Skin epidermis (tissue), 12 donors: ENCODE results near the gene IL6R.
"Not testable (repeated sequence)": the region's sequence is repeated elsewhere in the genome, so short reads cannot be mapped to it uniquely, and the experiment has no call there.

Source experiments
- H3K27ac ChIP-seq, 21 experiments: fragments of 200-600 bp; sonication (generic) in 11 of 21; one replicate each; pipeline ENCODE4 v1.5.0; 2020; ENCODE audit warnings: mild to moderate bottlenecking in 3 of 21, inconsistent platforms in 2 of 21, moderate library complexity in 2 of 21
- H3K4me3 ChIP-seq, 7 experiments: fragments of 200-600 bp; sonication (generic) in 2 of 7; one replicate each; pipeline ENCODE4 v1.5.0; 2020; ENCODE audit warnings: inconsistent platforms in 2 of 7, mild to moderate bottlenecking in 2 of 7, moderate library complexity in 1 of 7

Gene IL6R

GRCh38 chr1:154468535-154469250, 63.5 kb downstream of the IL6R start:
- Histone ChIP-seq H3K4me3 (no peak overlapping the region), H3K27ac (peak overlapping the region in 4 of 21 experiments; percentile 8 to 91 (median 60))

- H3K27ac ChIP-seq = no peak overlapping the region
- no peak overlapping the region for H3K4me3 ChIP-seq
Measured at GRCh38 chr1:154469844-154470560, 64.9 kb downstream of the IL6R start.

GRCh38 chr1:154471304-154471703, 66.2 kb downstream of the IL6R start:
- Histone ChIP-seq H3K27ac (no peak overlapping the region), H3K4me3 (no peak overlapping the region)

- Histone ChIP-seq H3K27ac (no peak overlapping the region), H3K4me3 (no peak overlapping the region)
Measured at GRCh38 chr1:154474802-154475201, 69.7 kb downstream of the IL6R start.

GRCh38 chr1:154476791-154477190, 71.6 kb downstream of the IL6R start:
- H3K27ac ChIP-seq = no peak overlapping the region
- no peak overlapping the region for H3K4me3 ChIP-seq

GRCh38 chr1:154478013-154478412, 72.9 kb downstream of the IL6R start:
- Histone ChIP-seq H3K27ac (no peak overlapping the region), H3K4me3 (no peak overlapping the region)

- no peak overlapping the region for H3K27ac ChIP-seq
- H3K4me3 ChIP-seq = no peak overlapping the region
Measured at GRCh38 chr1:154478639-154479038, 73.5 kb downstream of the IL6R start.

- Histone ChIP-seq H3K27ac (no peak overlapping the region), H3K4me3 (no peak overlapping the region)
Measured at GRCh38 chr1:154479764-154480421, 74.8 kb downstream of the IL6R start.

- Histone ChIP-seq H3K4me3 (no peak overlapping the region), H3K27ac (no peak overlapping the region)
Measured at GRCh38 chr1:154481053-154481452, 75.9 kb downstream of the IL6R start.

GRCh38 chr1:154483941-154484803, 79.0 kb downstream of the IL6R start:
- Histone ChIP-seq H3K27ac (peak overlapping the region in 4 of 21 experiments; percentile 29 to 52 (median 41)), H3K4me3 (no peak overlapping the region)

GRCh38 chr1:154485106-154485505, 80.0 kb downstream of the IL6R start:
- Histone ChIP-seq H3K27ac (peak overlapping the region in 4 of 21 experiments; percentile 7 to 41 (median 34)), H3K4me3 (no peak overlapping the region)

GRCh38 chr1:154485910-154486496, 80.9 kb downstream of the IL6R start:
- no peak overlapping the region for H3K4me3 ChIP-seq
- H3K27ac ChIP-seq = peak overlapping the region in 8 of 21 experiments; percentile 2 to 55 (median 41)

- H3K4me3 ChIP-seq = not testable (repeated sequence)
- peak overlapping the region in 5 of 21 experiments; percentile 5 to 55 (median 33) for H3K27ac ChIP-seq
Measured at GRCh38 chr1:154486756-154487155, 81.6 kb downstream of the IL6R start.

GRCh38 chr1:154488922-154489321, 83.8 kb downstream of the IL6R start:
- H3K4me3 ChIP-seq = no peak overlapping the region
- H3K27ac ChIP-seq = peak overlapping the region in 2 of 21 experiments; percentile 0 to 22

GRCh38 chr1:154489695-154490274, 84.6 kb downstream of the IL6R start:
- H3K27ac ChIP-seq = peak overlapping the region in 1 of 21 experiments; percentile 17
- no peak overlapping the region for H3K4me3 ChIP-seq

GRCh38 chr1:154490317-154490716, 85.2 kb downstream of the IL6R start:
- peak overlapping the region in 1 of 21 experiments; percentile 17 for H3K27ac ChIP-seq

GRCh38 chr1:154492115-154492514, 87.0 kb downstream of the IL6R start:
- Histone ChIP-seq H3K27ac (peak overlapping the region in 14 of 21 experiments; percentile 7 to 78 (median 62)), H3K4me3 (no peak overlapping the region)

More at GRCh38 chr1:154490317-154490716, 85.2 kb downstream of the IL6R start:
- no peak overlapping the region for H3K4me3 ChIP-seq

- Histone ChIP-seq H3K4me3 (no peak overlapping the region), H3K27ac (peak overlapping the region in 10 of 21 experiments; percentile 5 to 78 (median 56))
Measured at GRCh38 chr1:154493276-154493675, 88.1 kb downstream of the IL6R start.
